IPS-20b (cell line): ENCODE measurements around the gene RNLS.

Source experiments
- H3K27ac ChIP-seq: one replicate; pipeline ENCODE4 v1.5.1; 2013; ENCODE audit warnings: low read length
- H3K27me3 ChIP-seq: 2 replicates; pipeline ENCODE4 v1.6.1; 2013; ENCODE audit warnings: mild to moderate bottlenecking, low read length, inconsistent platforms; ENCODE audit not compliant: insufficient read depth
- H3K36me3 ChIP-seq: 2 replicates; pipeline ENCODE4 v1.6.1; 2013; ENCODE audit warnings: low read depth, mild to moderate bottlenecking, inconsistent platforms, low read length, moderate library complexity; ENCODE audit not compliant: insufficient read depth
- H3K4me1 ChIP-seq: 2 replicates; pipeline ENCODE4 v1.6.1; 2013; ENCODE audit warnings: mild to moderate bottlenecking, control low read depth, inconsistent platforms, low read length, moderate library complexity; ENCODE audit not compliant: insufficient read depth
- H3K4me3 ChIP-seq: 2 replicates; pipeline ENCODE4 v1.5.1; 2013; ENCODE audit warnings: mild to moderate bottlenecking, low read length, inconsistent platforms
- H3K9ac ChIP-seq: 2 replicates; pipeline ENCODE4 v1.6.1; 2013; ENCODE audit warnings: low read depth, mild to moderate bottlenecking, inconsistent platforms, low read length, moderate library complexity
- H3K9me3 ChIP-seq: 2 replicates; pipeline ENCODE4 v1.6.1; 2013; ENCODE audit warnings: mild to moderate bottlenecking, low read depth, low read length, inconsistent platforms; ENCODE audit not compliant: insufficient read depth

RNLS gene

DNA sequence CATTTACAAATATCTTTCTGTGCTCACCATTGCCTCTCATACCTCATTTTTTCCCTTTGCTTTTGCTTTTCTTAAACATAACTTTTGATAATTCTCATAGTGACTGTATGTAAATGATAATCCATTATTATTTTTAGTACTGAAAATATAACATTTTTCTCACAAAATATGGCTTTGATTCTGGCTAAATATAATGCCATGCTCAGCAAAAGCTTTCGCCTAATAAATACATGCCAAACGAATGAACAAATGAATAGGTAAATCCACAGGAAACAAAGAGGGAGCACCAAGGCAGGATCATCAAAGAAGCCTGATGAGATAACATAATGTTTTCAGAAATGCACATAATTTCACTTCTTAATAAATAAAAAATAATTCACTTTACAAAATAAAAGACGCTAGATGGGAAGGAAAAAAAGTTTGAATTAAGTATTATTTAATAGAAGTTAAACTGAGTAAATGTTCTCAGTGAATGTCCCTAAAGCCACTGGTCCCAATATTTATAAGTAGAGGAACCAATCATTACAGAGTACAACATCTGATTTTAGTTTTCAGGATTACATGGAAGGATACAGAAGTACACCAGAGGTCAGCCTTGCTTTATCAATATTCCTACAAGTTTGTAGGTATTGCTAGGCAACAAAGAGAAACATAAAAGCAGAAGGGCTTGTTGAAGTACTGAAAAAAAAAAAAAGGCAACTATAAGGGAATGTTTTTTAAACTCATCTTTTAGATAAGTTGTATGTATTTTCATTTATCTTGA is 52.3 kb downstream of the RNLS start:
- H3K4me3 ChIP-seq: no peak overlapping the region
- H3K9me3 ChIP-seq: no peaks in the 10 kb centered on the region
- no peaks in the 10 kb centered on the region for H3K27me3 ChIP-seq
- no peaks in the 10 kb centered on the region for H3K36me3 ChIP-seq
- no peak overlapping the region for H3K9ac ChIP-seq
- no peaks in the 10 kb centered on the region for H3K4me1 ChIP-seq
- no peak overlapping the region for H3K27ac ChIP-seq

GRCh38 chr10:88530093-88530492 is 53.0 kb downstream of the RNLS start:
- H3K9me3 ChIP-seq: no peaks in the 10 kb centered on the region

GRCh38 chr10:88528806-88529570 is 54.1 kb downstream of the RNLS start:
- Histone ChIP-seq H3K36me3 (no peaks in the 10 kb centered on the region), H3K4me1 (no peaks in the 10 kb centered on the region), H3K9ac (no peak overlapping the region), H3K9me3 (no peaks in the 10 kb centered on the region), H3K27ac (no peak overlapping the region), H3K4me3 (no peak overlapping the region), H3K27me3 (no peaks in the 10 kb centered on the region)

More at GRCh38 chr10:88530093-88530492, 53.0 kb downstream of the RNLS start:
- no peaks in the 10 kb centered on the region for H3K4me1 ChIP-seq
- no peak overlapping the region for H3K9ac ChIP-seq
- H3K4me3 ChIP-seq: no peak overlapping the region
- H3K27ac ChIP-seq: no peak overlapping the region
- H3K36me3 ChIP-seq: no peaks in the 10 kb centered on the region
- no peaks in the 10 kb centered on the region for H3K27me3 ChIP-seq

DNA sequence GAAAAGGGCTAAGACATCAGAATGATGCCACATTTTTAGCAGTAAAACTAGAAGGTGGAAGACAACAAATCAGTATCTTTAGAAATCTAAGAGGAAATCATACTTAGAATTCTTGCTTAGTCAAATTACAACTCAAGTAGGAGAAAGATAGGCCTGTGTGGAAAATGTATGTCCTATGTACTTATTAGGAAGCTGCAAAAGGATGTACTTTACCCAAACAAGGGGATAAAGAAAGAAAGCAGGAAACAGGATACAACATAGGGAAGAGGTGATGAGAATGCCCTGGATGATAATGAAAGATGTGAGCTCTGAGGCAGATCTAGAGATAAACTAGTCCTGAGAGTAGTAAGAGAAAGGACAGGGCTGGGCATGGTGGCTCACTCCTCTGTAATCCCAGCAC is 54.9 kb downstream of the RNLS start:
- Histone ChIP-seq H3K9me3 (no peaks in the 10 kb centered on the region), H3K4me1 (no peaks in the 10 kb centered on the region), H3K27ac (no peak overlapping the region), H3K27me3 (no peaks in the 10 kb centered on the region), H3K9ac (no peak overlapping the region), H3K4me3 (no peak overlapping the region), H3K36me3 (no peaks in the 10 kb centered on the region)

GRCh38 chr10:88527245-88527644 is 55.9 kb downstream of the RNLS start:
- Histone ChIP-seq H3K27me3 (no peaks in the 10 kb centered on the region), H3K27ac (no peak overlapping the region), H3K9ac (no peak overlapping the region), H3K9me3 (no peaks in the 10 kb centered on the region), H3K4me1 (no peaks in the 10 kb centered on the region; the same call in 1 of the 2 replicates), H3K36me3 (no peaks in the 10 kb centered on the region), H3K4me3 (no peak overlapping the region)

- no peak overlapping the region for H3K9ac ChIP-seq
- H3K4me3 ChIP-seq: no peak overlapping the region
- H3K27ac ChIP-seq: no peak overlapping the region
- peaks cover 4% of the 10 kb centered on the region for H3K4me1 ChIP-seq
- H3K36me3 ChIP-seq: no peaks in the 10 kb centered on the region
- H3K27me3 ChIP-seq: no peaks in the 10 kb centered on the region
- no peaks in the 10 kb centered on the region for H3K9me3 ChIP-seq
Measured at GRCh38 chr10:88526501-88527105, 56.5 kb downstream of the RNLS start.

- Histone ChIP-seq H3K27me3 (no peaks in the 10 kb centered on the region), H3K9me3 (no peaks in the 10 kb centered on the region), H3K4me3 (no peak overlapping the region), H3K9ac (no peak overlapping the region), H3K4me1 (peaks cover 4% of the 10 kb centered on the region), H3K36me3 (no peaks in the 10 kb centered on the region), H3K27ac (no peak overlapping the region)
Measured at GRCh38 chr10:88525371-88526069, 57.6 kb downstream of the RNLS start.

- Histone ChIP-seq H3K27me3 (no peaks in the 10 kb centered on the region), H3K9me3 (no peaks in the 10 kb centered on the region), H3K36me3 (no peaks in the 10 kb centered on the region), H3K27ac (no peak overlapping the region), H3K4me3 (no peak overlapping the region), H3K4me1 (peaks cover 4% of the 10 kb centered on the region), H3K9ac (no peak overlapping the region)
Measured at GRCh38 chr10:88523739-88524400, 59.2 kb downstream of the RNLS start.

DNA sequence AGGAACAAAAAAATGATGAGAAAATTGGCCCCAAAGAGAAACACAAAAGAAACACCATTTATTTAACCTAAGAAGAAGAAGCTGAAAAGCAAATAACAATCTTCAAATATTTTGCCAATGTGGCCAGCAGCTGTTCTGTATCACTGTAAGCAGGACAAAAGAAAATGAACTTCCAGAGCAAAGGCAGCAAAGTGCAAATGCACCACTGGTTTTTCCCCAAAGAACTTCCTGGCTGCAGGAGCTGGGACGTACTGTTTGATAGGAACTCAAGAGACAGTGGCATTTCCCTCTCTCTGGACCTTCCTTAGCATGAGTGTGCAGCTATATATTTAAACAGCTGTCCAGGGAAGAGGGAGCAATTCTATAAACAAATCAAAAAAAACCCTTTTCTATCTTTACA is 60.4 kb downstream of the RNLS start:
- Histone ChIP-seq H3K9me3 (no peaks in the 10 kb centered on the region), H3K27ac (no peak overlapping the region), H3K36me3 (no peaks in the 10 kb centered on the region), H3K4me1 (peaks cover 4% of the 10 kb centered on the region), H3K27me3 (no peaks in the 10 kb centered on the region), H3K4me3 (no peak overlapping the region), H3K9ac (no peak overlapping the region)

- Histone ChIP-seq H3K9me3 (no peaks in the 10 kb centered on the region), H3K36me3 (no peaks in the 10 kb centered on the region), H3K4me3 (no peak overlapping the region), H3K4me1 (peaks cover 4% of the 10 kb centered on the region), H3K9ac (no peak overlapping the region), H3K27ac (no peak overlapping the region), H3K27me3 (no peaks in the 10 kb centered on the region)
Measured at GRCh38 chr10:88521791-88522190, 61.3 kb downstream of the RNLS start.

DNA sequence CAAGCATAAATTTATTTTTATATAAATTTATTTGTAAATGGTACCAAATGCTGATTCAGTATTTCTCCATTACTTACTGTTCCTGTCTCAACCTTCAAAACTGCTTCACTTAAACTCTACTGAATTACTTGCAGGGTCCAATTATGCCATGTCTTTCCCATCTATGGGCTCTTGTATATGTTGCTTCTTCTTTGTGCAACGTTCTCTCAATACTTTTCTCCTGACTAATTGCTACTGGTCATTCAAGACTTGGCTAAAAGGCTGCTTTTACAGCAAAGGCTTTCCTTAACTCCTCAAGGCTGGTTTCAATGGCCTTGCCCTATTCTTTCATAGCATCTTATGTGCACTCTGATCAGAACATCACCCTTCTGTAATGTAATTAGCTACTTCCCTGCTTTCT is 67.9 kb downstream of the RNLS start:
- Histone ChIP-seq H3K9me3 (no peaks in the 10 kb centered on the region), H3K27me3 (no peaks in the 10 kb centered on the region), H3K36me3 (no peaks in the 10 kb centered on the region), H3K4me3 (no peak overlapping the region), H3K9ac (no peak overlapping the region), H3K4me1 (no peaks in the 10 kb centered on the region), H3K27ac (no peak overlapping the region)
